ENCODE results near the gene ZSWIM8. TPM values are rescaled to one million over a fixed set of nuclear protein-coding genes. Genes with fewer than 3 reads are reported as not detected.

The ZSWIM8 gene
- total RNA-seq, 1 experiment from 2014 or later: 24.1 TPM

DNA sequence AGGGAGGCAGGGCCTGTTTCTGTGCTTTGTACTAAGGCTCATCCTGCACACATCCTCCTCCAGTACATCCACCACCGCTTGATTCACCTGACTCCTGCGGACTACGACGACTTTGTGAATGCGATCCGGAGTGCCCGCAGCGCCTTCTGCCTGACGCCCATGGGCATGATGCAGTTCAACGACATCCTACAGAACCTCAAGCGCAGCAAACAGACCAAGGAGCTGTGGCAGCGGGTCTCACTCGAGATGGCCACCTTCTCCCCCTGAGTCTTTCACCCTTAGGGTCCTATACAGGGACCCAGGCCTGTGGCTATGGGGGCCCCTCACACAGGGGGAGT, 15.8 kb downstream of the ZSWIM8 start:
- Histone ChIP-seq H3K4me3 (no peak overlapping the region), H3K36me3 (peaks cover 41% of the 10 kb centered on the region), H3K27me3 (no peaks in the 10 kb centered on the region), H3K9me3 (no peaks in the 10 kb centered on the region)
- no peak for DNase-seq

DNA sequence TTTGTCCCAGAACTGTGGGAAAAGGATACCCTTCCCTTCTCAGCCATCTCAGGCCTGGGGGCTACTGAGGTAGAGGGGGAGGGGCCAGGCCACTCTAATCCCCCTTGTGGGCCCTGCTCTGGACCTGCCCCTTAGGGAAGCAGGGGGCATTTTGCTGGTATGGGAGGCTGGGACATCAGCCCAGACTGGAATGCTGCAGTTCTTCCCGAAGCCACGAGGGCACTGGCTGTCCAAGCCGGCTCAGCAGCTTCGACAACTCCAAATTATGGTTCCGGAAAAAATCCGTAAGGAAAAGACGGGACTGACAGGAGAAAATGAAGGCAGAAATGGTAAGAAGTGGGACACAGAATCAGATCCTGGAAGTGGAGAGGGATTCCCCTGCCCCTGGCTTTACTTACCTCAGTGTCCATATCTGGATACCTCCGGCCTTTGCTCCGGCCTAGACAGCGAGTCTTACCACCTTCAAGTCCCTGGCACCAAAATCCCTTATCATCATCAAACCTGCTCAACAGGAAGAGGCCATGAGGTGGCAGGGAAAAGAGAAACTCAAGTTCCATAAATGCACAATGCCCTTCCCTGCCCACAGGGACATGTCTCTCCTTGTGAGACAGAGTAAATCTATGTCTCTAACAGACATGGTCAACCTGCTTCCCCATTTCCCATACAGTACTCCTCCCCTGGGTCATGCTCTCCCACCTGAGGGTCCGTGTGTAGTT, 17.0 kb downstream of the ZSWIM8 start:
- DNase-seq: no peak
- H3K36me3 ChIP-seq: peaks cover 29% of the 10 kb centered on the region

DNA sequence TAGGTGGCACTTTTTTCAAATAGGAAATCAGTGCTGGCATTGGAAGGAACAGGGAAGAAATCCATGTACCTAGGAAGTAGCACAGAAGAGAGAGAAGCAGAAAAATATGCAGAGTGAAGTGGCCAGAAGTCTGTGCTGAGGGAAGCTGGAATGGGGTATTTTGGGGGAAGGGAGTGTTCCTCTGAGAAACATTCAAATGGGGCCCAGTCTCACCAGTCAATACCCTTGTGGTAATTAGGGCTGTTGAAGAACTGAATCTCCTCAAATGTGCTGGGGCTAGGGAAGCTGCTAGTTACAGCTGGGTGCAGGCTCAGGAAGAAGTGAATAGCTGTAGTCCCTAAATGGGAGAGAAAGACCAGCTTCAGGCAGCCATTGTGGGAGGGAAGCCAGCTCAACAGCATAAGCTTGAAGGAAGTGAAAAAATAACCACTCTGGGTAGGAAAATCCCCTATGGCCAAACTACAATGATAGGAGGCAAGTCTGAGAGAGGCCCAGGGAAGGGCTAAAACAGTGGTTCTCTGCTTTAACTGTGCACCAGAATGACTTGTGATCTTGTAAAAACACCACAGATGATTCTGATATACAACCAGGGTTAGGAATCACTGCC, 18.4 kb downstream of the ZSWIM8 start:
- Histone ChIP-seq H3K36me3 (peaks cover 20% of the 10 kb centered on the region), H3K9me3 (no peaks in the 10 kb centered on the region), H3K27me3 (no peaks in the 10 kb centered on the region), H3K4me3 (no peak overlapping the region)
- DNase-seq: no peak

More for the DNA sequence above, 17.0 kb downstream of the ZSWIM8 start:
- no peaks in the 10 kb centered on the region for H3K9me3 ChIP-seq
- H3K4me3 ChIP-seq: no peak overlapping the region
- H3K27me3 ChIP-seq: no peaks in the 10 kb centered on the region

DNA sequence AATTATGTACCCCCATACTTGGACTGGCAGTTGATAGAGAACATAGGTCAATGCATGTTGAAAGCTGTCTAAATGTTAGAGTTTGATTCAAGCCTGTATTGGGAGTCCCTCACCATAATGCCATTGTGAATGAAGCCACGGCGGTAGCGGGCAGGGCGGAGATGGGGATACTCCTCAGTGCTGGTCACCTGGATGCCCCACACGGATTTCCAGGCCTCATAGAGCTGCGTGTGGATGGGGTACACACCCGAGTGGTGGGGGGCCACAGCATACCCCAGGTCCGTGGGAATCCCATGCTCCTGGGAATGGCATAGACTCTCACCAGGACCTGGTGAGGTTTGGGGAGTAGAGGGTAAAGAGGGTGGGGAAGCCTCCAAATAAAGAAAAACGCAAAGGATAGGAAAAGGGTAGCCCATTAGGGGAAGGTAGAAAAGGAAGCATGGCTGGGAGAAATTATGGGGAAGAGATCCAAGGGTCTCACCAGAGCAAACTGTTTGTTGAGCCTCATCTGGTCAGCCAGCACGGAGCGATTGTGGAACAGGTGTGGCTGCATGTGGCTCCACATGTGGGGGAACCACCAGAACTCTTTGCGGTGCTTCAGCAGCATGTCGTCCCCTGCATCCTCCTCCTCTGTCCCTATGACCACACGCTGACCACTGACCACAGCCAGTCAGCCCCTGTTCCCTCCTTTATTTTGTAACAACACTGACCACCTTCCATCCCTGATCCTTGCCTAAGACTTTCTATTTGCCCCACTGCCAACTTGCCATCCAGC, 21.0 kb downstream of the ZSWIM8 start:
- DNase-seq: no peak
- no peaks in the 10 kb centered on the region for H3K9me3 ChIP-seq
- peaks cover 19% of the 10 kb centered on the region for H3K36me3 ChIP-seq
- no peak overlapping the region for H3K4me3 ChIP-seq
- H3K27me3 ChIP-seq: no peaks in the 10 kb centered on the region

DNA sequence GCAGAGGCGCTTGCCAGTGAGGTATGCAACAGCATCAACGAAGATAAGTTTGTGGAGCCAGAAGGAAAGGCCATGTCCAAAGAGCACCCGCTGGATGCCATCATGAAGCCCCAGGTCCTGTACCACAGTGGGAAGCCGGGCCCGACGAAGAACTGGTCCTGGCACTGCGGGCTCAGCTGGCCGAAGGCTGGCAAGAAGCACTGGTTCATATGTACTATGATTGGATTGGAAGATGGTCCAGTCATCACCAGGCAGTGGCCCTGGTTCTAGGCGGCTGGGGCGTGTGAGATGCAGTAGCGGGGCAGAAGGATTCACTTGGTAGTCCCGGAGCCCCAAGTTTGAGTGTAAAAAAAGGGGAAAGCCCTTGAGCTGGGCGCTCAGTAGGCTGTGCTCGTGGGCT, 22.1 kb downstream of the ZSWIM8 start:
- no peaks in the 10 kb centered on the region for H3K9me3 ChIP-seq
- no peak for DNase-seq
- H3K4me3 ChIP-seq: no peak overlapping the region
- H3K36me3 ChIP-seq: peaks cover 15% of the 10 kb centered on the region
- H3K27me3 ChIP-seq: no peaks in the 10 kb centered on the region

DNA sequence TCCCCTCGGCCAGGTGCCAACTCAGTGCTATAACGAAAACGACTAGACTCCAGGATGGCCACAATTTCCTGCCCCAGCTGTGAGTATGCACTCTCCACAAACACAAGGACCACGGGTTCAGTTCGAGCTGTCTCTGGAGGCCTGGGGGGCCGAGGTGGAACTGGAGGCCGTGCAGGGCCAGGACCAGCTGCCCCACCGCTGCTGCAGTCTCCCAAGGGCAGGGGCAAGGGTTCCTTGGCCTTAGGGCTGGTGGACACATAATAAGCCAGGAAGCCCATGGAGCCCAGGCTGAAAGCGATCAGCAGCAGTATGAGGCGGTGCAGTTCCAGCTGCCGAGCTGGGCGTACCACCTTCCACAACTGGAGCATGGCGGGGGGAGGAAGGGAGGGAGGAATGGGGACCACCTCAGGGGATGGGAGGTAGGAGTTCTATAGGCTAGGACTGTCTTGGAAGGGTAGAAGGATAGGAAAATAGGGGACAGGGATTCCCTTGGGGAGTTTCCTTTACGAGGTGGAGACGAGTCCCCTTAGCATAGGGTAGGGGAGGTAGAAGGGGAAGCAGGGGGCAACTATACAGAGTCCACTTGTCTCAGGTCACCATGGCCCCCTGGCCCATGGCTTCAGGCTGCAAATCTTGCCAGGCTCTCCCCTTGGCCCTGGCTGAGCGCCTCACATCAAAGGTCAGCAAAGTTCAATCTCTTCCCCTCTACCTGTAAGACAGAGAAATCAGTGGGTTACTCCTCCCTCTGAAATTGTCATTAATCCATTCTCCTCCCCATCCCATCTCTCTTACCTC, 22.8 kb downstream of the ZSWIM8 start:
- H3K36me3 ChIP-seq: peaks cover 10% of the 10 kb centered on the region
- H3K27me3 ChIP-seq: no peaks in the 10 kb centered on the region
- DNase-seq: no peak
- no peaks in the 10 kb centered on the region for H3K9me3 ChIP-seq
- H3K4me3 ChIP-seq: no peak overlapping the region

DNA sequence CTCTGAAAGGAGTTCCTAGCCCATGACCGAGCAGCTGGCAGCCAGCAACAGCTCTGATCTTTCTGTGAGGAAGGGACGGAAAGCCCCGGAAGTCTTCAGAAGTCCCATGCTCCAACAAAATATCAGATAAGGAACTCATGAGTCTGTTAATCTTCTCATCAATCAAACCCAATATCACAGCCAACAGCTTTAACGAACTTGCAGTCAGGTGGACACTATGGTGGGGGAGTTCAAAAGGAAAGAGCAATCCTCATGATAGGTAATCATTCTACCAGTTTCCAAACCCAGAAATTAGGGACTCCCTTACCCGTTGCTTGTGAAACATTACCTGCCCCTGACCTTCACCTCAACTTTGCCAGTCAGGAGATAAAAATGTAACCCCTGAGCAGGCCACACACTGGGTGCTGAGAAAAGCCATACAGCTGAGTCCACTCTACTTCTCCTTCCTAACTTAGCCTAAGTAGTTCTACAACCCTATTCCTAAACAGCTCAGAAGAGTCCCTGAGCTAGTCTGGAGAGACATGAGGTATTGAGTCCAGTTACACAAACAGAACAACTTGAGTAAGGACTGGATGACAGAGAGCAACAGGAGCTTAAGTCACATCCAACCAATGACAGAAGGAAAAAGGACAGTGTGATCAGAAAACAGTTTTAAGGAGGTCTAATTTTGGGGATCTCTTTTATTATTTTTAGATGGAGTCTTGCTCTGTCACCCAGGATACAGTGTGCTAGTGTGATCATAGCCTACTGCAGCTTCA, 23.8 kb downstream of the ZSWIM8 start:
- no peaks in the 10 kb centered on the region for H3K27me3 ChIP-seq
- DNase-seq: no peak
- no peak overlapping the region for H3K4me3 ChIP-seq
- H3K36me3 ChIP-seq: peaks cover 14% of the 10 kb centered on the region
- no peaks in the 10 kb centered on the region for H3K9me3 ChIP-seq

DNA sequence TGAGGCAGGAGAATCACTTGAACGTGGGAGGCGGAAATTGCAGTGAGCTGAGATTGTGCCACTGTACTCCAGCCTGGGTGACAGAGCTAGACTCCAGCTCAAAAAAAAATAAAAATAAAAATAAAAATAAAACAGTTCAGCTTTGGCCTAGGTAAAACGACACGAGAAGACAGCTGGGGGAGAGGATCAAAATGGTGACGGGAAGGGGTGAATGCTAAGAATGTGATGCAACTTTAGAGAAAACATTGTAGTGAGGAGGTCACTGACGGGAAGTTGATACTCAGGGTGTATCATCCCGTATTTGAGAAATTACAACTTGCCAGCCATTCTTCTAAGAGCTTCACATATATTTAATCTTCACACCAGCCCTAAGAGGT, 24.9 kb downstream of the ZSWIM8 start:
- no peak for DNase-seq
- Histone ChIP-seq H3K27me3 (no peaks in the 10 kb centered on the region), H3K9me3 (no peaks in the 10 kb centered on the region), H3K4me3 (peak overlapping the region; percentile 73), H3K36me3 (peaks cover 17% of the 10 kb centered on the region)

DNA sequence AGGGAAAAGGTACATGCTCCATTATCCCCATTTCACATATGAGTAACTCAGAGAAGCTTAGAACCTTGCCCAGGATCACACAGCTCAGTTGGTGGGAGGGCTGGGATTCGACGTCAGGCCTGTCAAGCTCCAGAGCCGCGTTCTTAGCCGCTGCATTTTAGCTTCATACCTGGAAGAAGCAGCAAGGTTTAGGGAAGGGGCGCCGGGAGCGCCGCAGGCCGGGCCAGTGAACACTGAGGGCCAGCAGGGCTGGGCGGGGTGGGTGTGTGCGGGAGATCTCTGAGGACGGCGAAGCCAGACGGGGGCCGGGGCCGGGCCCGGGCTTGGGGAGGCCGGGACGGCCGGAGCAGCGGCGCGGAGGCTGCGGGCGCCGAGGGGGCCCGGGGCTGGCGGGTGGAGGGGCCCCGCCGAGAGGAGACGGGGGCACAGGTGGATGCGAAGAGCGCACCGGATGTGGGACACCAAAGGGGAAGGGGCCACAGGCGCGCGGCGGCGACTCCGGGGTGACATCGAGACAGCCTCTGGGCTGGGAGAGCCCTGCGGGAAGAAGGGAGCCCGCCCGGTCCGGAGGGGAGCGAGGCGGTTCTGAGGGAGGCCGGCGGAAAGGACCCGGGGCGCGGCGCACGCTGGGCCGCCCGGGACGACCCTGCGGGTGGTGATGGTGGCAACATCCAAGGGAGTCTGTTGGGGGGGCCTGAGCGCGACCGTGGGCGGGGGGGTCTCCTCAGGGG, 25.5 kb downstream of the ZSWIM8 start:
- Histone ChIP-seq H3K27me3 (no peaks in the 10 kb centered on the region), H3K36me3 (peaks cover 18% of the 10 kb centered on the region), H3K9me3 (no peaks in the 10 kb centered on the region), H3K4me3 (peak overlapping the region; percentile 73)
- DNase-seq: peak; percentile 38

DNA sequence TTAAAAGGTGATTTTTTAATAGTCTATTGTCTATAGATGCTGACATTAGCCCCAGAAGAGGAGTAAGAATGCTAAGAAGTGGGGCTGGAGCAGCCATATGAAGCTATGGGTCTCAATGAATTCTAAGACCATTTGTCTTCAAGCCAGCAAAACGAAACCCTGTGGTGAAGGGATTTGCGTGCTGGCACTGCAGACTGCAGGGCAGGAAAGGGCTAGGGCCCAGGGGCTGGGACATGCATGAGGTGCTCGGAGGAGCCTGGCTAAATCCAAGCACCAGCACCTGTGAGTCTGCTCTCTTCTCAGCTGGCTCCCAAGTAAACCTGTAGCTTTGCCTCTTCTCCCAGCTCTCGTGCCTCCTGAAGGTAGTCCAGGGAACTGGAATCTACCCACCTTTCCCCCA, 27.3 kb downstream of the ZSWIM8 start:
- Histone ChIP-seq H3K27me3 (no peaks in the 10 kb centered on the region), H3K36me3 (peaks cover 32% of the 10 kb centered on the region), H3K4me3 (no peak overlapping the region), H3K9me3 (no peaks in the 10 kb centered on the region)
- DNase-seq: no peak

DNA sequence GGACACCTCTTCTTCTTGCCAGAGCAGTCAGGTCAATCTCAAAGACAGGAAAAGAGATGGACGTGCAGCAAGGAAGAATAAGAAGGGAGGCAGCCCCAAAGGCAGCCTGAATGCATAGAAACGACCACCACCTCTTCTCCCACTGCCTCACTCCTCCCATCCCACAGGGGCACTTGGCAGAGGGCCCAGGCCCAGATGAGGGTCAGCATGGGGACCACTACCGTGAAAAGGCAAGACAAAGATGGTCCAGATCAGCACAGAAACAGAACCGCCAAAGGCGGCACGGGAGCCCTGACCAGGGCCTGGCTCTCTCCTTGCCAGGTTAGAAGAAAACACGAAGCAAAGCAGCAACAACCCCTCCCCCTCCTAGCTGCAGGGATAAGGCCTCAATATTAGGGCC, 27.9 kb downstream of the ZSWIM8 start:
- H3K36me3 ChIP-seq: peaks cover 33% of the 10 kb centered on the region
- DNase-seq: no peak
- H3K9me3 ChIP-seq: no peaks in the 10 kb centered on the region
- no peak overlapping the region for H3K4me3 ChIP-seq
- no peaks in the 10 kb centered on the region for H3K27me3 ChIP-seq

DNA sequence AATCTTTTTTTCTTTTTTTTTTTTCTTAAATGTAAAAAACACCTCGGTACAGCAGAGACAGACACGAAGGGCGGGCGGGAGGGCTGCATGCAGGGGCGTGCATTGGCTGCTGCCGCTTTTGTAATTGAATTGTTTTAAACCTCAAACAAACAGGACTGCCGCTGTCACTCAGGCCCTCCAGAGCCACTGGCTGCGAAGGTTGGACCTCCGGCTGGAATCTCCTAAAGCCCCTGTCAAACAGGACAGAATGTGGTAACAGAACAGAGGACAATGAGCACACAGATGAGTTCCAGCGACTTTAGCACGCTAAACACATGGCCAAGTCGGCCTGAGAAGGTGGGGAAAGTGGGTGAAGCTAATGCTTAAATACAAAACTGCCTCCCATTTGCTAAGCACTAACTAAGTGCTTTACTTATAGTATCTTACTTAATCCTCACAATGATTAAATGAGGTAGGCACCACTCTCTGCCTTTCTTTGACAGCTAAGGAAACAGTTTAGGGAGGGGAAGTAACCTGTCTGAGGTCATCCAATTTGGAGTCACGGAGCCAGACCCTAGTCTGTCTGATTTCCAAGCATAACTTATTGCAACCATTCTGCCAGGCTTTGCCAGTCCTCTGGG, 29.0 kb downstream of the ZSWIM8 start:
- Histone ChIP-seq H3K9me3 (no peaks in the 10 kb centered on the region), H3K4me3 (no peak overlapping the region)
- no peak for DNase-seq

DNA sequence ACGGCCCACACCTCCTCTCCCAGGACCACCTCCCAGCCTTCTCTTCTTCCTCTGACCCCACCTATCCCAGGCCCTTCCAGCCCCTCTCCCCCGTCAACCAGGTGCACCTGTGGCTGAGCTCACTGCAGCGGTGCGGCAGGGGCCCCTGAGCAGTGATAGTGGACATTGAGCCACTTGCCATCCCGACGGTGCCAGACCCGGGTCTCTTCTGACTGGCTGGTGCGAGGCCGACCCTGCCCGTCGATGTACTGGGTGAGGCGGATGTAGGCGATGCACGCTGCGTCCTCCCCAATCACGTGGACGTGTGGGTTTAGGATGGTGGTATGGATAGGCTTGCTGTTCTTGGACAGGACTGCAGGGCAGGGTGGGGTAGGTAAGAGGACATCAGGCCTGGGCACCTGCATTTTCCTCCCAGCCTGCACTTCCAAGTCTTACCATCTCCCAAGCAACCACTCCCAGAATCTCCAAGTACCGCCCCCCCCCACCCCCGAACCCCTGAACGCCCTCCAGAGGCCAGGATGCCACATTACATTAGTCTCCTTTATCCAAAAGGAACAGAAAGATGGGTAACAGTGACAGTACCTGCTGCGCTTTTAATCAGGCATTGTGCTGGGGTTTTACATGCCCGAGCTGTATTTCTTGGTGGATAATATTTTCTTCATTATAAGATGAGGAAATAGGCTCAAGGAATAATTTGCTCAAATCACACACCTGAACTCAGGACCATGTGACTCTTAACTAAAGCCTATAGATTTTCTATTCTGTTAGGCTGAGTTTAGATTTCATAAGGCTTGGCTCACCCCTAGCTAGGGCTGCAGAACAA, 29.7 kb downstream of the ZSWIM8 start:
- Histone ChIP-seq H3K36me3 (peaks cover 33% of the 10 kb centered on the region), H3K4me3 (no peak overlapping the region), H3K9me3 (no peaks in the 10 kb centered on the region), H3K27me3 (no peaks in the 10 kb centered on the region)
- DNase-seq: no peak

More for the DNA sequence above, 29.0 kb downstream of the ZSWIM8 start:
- H3K36me3 ChIP-seq: peaks cover 33% of the 10 kb centered on the region
- H3K27me3 ChIP-seq: no peaks in the 10 kb centered on the region

DNA sequence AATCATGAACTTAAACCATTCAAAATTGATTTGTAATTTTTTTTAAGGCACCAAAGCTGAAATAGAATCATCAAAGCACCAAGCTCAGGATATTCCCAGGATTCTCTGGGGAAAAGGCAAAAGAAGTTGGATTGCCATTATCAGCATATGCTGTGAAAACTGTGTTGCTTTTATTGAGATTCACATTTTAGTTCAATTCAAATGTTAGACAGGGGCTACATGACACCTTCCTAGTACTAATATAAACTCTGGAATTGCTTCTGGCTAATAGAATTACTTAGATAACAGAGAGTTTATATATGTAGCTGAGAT, 30.3 kb downstream of the ZSWIM8 start:
- Histone ChIP-seq H3K4me3 (no peak overlapping the region), H3K36me3 (peaks cover 33% of the 10 kb centered on the region), H3K27me3 (no peaks in the 10 kb centered on the region), H3K9me3 (no peaks in the 10 kb centered on the region)
- no peak for DNase-seq

Measured in MG63 (cell line).